HG03439 (cell line): Measurements from ENCODE around the gene UGT2B15.
"Not testable (repeated sequence)": the region's sequence is repeated elsewhere in the genome, so short reads cannot be mapped to it uniquely, and the experiment has no call there.

Experiments used
- ATAC-seq: cut with Tn5 transposase; IDR thresholded peaks from one replicate; pipeline ENCODE4 v1.9.1; 2021; ENCODE audit warnings: mild to moderate bottlenecking, moderate library complexity; ENCODE audit not compliant: unreplicated experiment

UGT2B15 gene

GRCh38 chr4:68670479-68670939 is at the start of gene UGT2B15:
Gene UGT2B15, minus strand, starts transcription at chr4:68670652. Its CDS starts 34 bp downstream, at chr4:68670618.
- not testable (repeated sequence) for ATAC-seq

- ATAC-seq, result no peak
These were observed 48.6 kb upstream of the UGT2B15 start for GRCh38 chr4:68719075-68719473.

GRCh38 chr4:68718447-68719074 is 48.1 kb upstream of the UGT2B15 start:
- no peak for ATAC-seq

- ATAC-seq, result peak; percentile 56
These were observed 47.5 kb upstream of the UGT2B15 start for GRCh38 chr4:68717999-68718398.

GRCh38 chr4:68714400-68714799 is 43.9 kb upstream of the UGT2B15 start:
- ATAC-seq, result no peak

- ATAC-seq, result no peak
These were observed 41.8 kb upstream of the UGT2B15 start for GRCh38 chr4:68712207-68712606.

- no peak for ATAC-seq
These were observed 38.1 kb upstream of the UGT2B15 start for GRCh38 chr4:68708566-68708965.

- ATAC-seq, result not testable (repeated sequence)
These were observed 32.7 kb upstream of the UGT2B15 start for GRCh38 chr4:68703168-68703567.

GRCh38 chr4:68700152-68700551 is 29.7 kb upstream of the UGT2B15 start:
- ATAC-seq, result no peak

- no peak for ATAC-seq
These were observed 23.0 kb upstream of the UGT2B15 start for GRCh38 chr4:68693325-68694075.

- ATAC-seq, result no peak
These were observed 20.7 kb upstream of the UGT2B15 start for GRCh38 chr4:68691186-68691585.

GRCh38 chr4:68683034-68683433 is 12.6 kb upstream of the UGT2B15 start:
- ATAC-seq, result no peak

- not testable (repeated sequence) for ATAC-seq
These were observed 10.8 kb upstream of the UGT2B15 start for GRCh38 chr4:68681298-68681697.

GRCh38 chr4:68673143-68673542 is 2.7 kb upstream of the UGT2B15 start:
- no peak for ATAC-seq

GRCh38 chr4:68671217-68671616 is 765 bp upstream of the UGT2B15 start:
- ATAC-seq, result not testable (repeated sequence)

- ATAC-seq, result not testable (repeated sequence)
These were observed 1.8 kb downstream of the UGT2B15 start for GRCh38 chr4:68668537-68669163.

- not testable (repeated sequence) for ATAC-seq
These were observed 2.9 kb downstream of the UGT2B15 start for GRCh38 chr4:68667551-68667950.

GRCh38 chr4:68664721-68665120 is 5.7 kb downstream of the UGT2B15 start:
- not testable (repeated sequence) for ATAC-seq

- ATAC-seq, result not testable (repeated sequence)
These were observed 7.4 kb downstream of the UGT2B15 start for GRCh38 chr4:68662836-68663574.

GRCh38 chr4:68658672-68659071 is 11.8 kb downstream of the UGT2B15 start:
- ATAC-seq, result no peak

- peak; percentile 71 for ATAC-seq
These were observed 13.3 kb downstream of the UGT2B15 start for GRCh38 chr4:68657022-68657594.
